OCI-LY1 (cell line): Measurements from ENCODE around the gene TET3.

Source experiments
- CTCF ChIP-seq: fragments of 200-600 bp; sonication (generic), shearing (Covaris generic); IDR thresholded peaks from 2 replicates; pipeline ENCODE4 v1.5.1; 2017; ENCODE audit warnings: mild to moderate bottlenecking, antibody characterized with exemption, low read length, moderate library complexity, mixed read lengths
- EZH2 ChIP-seq: fragments of 200-600 bp; sonication (generic), shearing (Covaris generic); IDR thresholded peaks from 2 replicates; pipeline ENCODE4 v1.8.0; 2017; ENCODE audit warnings: borderline replicate concordance, mixed run types, mild to moderate bottlenecking, antibody characterized with exemption, low read length, moderate library complexity, mixed read lengths

GRCh38 chr2:73956218-73956865, 28.4 kb upstream of the TET3 start:
- TF ChIP-seq CTCF = no peak
- no peak for TF ChIP-seq EZH2
